Measurements from ENCODE around the gene LHFPL3.
"Not testable (repeated sequence)": the region's sequence is repeated elsewhere in the genome, so short reads cannot be mapped to it uniquely, and the experiment has no call there.

The LHFPL3 gene

DNA sequence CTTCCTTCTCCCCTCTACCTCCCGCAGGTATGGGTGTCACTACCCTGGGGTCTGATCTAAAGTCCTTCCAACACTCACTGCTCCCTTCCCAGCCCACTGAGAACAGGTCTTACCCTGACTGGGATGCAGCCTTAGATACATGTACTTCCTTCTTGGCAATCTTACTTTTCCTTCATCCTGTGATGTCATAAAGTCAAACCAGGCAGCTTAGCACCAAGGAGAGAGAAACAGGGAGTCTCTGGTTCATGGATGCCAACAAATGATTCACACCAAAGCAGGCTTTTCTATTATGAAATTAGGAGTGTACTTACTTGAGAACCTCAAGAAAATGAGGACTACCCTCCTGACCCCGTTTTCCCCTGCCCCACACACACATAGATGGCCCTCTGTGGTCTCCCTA, 574.6 kb downstream of the LHFPL3 start:
- no peak for DNase-seq

DNA sequence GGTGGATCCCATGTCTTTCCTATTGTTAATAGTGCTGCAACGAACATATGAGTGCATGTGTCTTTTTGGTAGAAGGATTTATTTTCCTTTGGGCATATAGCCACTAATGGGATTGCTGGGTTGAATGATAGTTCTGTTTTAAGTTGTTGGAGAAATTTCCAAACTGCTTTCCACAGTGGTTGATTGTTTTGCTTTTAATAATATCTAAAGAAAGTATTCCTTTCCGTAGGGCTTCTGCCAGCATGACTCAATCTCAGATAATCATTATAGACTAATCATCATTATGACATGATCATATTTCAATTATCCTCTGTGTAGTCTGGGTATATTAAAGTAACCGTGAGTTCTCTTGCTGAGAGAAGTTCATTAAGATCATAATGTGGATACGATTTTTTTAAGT, 575.4 kb downstream of the LHFPL3 start:
- DNase-seq: no peak

DNA sequence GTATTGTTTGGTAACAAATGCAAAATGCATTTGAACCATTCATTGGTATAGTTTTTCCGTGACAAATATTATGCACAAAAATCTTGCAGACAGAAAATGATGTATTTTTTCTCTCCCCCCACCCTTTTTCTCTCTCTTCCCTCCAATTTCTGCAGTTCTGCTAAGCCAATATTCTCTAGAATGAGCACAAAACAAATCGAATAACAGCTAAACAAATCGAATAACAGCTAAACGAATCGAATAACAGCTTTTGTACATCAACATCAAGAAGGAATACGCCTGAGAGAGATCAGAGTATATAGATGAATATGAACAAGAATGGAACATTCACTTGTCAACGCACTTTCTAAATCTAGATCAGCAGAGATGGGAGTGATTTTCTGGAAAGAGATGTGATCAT, 577.6 kb downstream of the LHFPL3 start:
- DNase-seq: no peak

DNA sequence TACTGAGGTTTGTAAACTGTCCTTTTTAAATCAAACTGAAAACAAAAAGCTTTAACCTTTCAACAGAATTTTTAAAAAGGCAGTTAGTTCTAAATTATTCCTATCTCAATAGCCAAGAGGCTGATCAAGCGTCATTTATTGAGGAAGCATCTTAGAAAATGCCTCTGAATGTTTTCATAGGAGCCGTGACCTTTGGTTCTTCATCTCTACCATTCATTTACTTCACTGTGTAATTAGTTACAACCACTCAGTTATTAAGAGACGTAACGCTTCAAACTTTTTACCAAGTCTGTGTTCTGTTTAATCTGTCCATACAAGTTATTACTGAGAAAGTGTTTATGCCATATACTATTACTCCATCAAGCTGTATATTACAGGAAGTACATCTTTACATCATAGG, 578.2 kb downstream of the LHFPL3 start:
- DNase-seq: no peak

DNA sequence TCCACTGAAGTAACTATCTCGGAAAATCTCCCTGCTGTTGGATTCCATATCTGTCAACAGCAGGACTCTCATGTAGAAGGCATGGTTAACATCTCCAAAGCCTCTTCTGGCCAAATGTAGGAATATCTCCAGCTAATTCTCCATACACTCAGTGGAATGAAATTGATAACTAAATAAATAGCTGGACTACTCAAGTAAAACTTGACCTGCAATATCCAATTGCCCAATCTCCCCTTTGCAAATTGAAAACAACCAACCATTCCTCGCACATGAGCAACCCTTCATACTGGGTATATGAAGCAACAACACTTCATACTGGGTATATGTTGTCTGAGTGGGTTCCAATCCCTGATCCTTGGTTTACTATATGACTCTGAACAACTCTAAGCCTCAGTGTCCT, 580.2 kb downstream of the LHFPL3 start:
- no peak for DNase-seq

DNA sequence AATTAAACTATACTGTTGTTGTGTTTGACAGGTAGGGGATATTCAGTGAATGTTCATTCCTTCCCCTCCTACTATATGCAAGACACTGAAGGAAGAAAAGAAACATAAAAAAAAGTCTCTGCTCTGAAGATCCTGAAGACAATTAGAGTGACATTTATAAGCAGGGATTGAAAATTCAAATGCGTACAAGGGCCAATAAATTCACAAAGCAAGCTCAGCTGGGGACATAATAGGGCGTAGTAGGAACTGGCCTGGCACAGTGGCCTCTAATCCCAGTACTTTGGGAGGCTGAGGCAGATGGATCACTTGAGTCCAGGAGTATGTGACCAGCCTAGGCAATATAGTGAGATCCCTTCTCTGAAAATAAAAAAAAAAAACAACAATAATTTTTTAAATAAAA, 580.7 kb downstream of the LHFPL3 start:
- DNase-seq: no peak

DNA sequence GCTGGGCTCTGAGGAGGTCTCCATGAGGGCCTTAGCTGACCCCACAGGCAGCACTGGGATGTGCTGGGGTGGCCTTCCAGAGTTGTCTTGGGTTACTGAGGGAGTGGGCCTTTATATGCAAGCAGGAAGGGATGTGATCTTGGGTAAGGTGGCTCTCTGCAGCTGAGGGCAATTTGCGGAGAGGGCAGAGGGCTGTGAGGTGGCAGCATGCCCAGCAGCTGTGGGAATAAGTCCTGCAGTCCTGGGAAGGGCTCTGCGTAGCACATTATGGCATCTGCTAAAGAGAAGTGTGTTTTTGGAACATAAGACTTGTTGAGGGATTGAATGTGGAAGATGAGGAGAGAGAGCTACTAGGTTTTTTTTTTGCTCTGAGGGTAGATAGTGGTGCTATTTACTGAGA, 586.0 kb downstream of the LHFPL3 start:
- DNase-seq: no peak

DNA sequence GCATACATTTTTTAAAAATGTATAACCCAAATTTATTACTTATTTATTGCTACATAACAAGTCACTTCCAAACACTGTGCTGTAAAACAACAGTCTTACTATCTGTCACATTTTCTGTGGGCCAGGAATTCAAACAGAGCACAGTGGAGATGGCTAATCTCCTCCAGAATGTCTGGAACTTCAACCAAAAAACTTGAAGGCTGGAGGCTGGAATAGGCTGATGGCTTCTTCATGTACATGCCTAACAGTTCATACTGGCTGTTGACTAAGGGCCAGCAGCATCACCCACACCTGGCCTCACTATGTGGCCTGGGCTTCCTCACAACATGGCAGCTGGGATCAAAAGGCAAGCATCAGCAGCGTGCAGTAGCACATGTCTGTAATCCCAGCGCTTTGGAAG, 593.2 kb downstream of the LHFPL3 start:
- no peak for DNase-seq

DNA sequence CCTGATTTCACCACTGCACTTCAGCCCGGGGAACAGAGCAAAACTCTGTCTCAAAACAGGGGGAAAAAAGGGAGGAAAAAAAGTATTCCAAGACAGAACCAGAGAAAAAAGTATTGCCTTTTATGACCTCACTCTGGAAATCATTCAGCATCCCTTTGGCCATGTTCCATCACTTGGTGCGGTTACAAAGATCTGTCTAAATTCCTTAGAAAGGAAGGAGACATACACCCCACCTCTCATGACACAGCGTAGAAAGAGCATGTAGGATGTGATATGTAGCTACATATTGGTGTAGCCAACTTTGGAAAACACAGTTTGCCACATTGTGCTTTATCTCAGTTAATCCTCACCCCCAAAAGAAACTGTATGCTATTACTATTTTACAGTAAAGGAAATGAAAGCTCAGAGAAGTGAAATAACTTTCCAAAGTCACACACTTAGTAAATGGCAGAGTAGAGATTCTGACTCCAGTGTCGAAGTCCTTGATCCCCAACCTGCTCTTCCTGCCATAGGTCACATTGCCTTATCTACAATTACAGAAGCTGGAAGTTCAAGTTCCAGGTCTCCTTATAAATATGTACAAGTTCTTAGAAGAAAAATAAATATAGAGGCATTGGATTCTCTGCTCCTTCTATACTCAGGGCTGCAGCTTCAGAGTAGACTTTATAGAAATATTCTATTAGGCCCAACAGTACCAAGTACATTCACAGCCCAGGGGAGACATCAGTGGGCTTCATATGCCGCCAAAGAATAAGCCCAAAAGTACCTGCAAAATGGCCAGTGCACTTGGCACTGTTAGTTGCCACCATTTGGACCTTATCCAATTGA, 594.0 kb downstream of the LHFPL3 start:
- no peak for DNase-seq

DNA sequence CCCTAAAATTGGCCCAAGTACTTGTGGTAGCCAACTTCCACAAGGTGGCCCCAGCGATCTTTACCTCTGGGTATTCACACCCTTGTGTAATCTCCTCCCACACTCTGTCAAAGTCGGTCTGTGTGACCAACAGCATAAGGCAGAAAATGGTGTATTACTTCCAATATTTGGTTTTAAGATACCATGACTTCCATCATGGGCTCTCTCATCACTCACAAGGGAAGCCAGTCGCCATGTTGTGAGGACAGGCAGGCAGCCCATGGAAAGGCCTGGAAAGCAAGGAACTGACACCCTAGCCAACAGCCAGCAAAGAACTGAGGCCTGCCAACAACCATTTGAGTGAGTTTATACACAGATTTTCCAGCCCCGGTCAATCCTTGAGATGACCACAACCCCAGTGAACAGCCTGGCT, 594.6 kb downstream of the LHFPL3 start:
- DNase-seq: peak; percentile 93 to 94

DNA sequence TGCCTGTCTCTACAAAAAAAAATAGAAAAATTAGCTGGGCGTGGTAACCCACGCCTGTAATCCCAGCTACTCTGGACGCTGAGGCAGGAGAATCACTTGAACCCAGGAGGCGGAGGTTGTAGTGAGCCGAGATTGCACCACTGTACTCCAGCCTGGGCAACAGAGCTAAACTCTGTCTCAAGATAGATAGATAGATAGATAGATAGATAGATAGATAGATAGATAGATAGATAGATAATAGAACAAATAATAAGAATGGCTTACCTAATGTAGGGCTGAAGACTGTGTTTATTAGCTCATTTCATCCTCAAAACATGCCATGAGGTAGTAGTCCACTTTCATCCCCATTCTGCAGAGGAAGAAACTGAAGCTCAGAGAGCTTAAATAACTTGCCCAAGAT, 597.8 kb downstream of the LHFPL3 start:
- not testable (repeated sequence) for DNase-seq

DNA sequence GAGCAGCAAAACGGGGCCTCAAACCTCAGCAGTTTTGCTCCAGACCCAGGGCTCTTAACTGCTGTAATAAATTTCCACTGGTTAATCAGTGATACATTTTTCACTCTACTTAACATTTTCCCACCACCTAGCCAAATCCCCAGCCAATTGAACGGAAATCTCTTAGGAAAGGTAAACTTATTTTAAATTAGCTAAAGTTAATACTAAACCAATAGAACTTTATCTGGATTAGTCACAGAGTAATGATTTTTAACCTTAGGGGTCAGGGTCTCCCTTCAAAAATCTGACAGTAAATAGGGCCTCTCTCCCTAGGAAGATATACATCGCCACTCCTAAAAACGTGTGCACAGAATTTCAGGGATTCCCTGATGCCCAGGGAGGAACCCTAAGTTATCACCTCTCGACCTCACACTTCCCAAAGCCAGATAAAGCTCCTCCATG, 598.2 kb downstream of the LHFPL3 start:
- DNase-seq: no peak

DNA sequence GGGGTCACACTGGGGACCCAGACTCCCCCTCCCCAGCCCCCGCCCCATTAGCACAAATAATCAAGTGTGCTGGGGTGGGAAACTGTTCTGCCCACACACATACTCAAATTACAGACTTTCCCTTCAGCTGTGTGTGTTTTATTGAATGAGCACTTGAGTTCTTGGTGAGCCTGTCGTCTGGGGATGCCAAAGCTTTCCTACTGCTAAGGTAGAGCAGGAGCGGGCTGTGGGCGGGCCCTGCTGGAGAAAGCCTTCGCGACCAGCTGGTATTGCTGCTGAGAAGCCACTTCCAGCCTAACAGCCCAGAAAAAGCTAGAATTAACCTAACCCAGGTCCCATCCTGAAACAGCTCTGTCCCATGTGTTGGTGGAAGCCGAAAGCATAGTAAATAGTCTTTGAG, 598.7 kb downstream of the LHFPL3 start:
- no peak for DNase-seq

DNA sequence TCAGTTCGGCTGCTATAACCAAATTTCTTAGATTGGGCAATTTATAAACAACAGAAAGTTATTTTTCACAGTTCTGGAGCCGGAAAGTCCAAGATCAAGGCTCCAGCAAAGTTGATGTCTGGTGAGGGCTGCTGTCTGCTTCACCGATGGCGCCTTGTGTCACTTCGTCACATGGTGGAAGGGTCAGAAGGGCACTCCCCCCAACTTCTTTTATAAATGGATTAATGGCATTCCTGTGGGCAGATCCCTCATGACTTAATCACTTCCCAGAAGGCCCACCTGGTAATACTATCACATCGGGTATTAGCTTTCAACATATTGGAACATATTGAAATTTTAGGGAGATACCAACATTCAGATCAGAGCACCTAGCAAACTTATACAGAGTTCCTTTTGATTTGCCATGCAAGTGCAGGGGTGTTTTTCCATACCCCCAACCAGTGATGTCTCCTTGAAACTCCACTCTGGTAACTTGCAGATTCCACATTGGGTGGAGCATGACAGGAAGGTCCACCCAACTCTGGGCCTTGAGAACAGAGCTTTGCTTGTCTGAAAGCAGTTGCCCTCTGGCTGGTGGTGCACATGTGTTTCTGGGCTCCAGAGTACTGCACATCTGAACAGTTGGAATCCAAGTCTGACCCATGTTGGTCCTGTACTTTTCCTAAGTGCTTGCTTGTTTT, 600.5 kb downstream of the LHFPL3 start:
- no peak for DNase-seq

DNA sequence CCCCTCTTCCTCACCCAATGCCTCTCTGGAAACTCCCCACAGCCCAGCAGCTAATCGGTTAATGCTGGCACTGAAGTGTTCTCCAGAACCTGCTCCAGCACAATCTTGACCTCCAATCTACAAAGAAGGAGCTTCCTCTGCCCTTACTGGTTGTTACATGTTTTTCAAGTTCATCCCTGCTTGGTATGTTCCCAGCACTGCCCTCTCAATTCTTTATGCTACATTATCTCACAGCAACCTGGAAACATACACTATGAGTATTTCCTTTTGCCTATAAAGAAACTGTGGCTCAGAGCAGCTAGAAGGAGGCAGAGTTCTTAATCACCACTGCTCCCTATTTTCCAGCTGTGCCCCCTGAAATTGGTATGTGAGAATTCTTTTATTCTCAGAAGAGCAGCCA, 601.5 kb downstream of the LHFPL3 start:
- no peak for DNase-seq

DNA sequence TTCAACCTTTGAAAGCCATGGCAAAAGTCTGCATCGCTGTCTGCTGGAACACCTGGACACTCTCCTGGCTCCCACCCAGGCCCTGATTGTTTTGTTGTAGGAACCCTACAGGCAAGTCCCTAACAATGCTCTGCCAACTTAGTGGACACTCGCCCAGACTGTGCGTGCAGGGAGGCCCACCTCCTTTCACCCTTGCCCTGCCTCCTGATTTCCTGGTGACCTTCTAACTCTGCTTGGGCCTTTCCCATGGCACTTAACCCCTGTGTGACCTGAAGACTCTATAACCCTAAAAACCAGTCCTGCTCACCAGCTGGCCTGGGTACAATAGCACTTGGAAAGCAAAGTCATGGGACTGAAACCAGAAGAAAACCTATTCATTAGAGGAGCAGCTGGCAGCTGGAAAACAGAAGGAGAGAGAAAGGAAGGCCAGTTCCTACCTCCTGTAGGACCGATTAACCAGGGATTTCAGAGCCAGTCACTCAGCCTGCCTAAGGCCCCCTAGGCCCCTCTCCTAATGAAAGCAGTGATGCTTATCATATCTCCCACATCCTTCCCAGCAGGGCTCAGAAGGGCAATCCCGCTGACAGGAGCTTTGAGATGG, 602.9 kb downstream of the LHFPL3 start:
- no peak for DNase-seq

DNA sequence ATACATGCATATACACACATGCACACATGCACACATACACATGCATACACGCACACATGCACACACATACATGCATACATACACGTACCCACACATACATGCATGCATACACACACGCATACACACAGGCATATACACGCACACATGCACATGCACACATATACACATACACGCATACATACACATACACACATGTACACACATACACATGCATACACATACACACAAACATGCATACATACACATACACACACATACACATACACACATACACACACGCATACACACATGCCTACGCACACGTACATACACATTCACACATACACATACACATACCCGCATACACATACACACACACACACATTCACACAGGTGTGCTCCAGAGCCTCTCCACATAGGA, 604.6 kb downstream of the LHFPL3 start:
- no peak for DNase-seq

DNA sequence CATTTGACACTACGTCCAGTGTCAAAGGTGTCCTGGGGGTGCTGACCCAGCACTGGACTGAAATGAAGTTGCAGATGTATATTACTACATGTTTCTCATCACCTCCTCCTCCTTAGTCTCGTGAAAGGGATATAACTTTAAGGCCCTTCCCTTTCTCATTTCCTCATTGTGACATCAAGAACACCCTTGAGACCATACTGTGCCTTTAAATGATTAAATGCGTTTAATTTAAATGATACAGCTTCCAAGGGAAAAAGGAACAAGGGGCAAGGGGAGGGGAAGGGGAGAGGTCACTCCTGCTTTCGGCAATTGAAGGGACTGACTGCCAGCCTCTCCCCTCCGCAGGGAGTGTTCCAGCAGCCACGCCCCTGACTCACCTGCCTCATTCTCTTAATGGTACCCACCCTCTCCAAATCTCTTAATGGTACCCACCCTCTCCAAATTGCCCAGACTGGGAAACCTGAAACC, 605.2 kb downstream of the LHFPL3 start:
- DNase-seq: peak; percentile 50 to 69

DNA sequence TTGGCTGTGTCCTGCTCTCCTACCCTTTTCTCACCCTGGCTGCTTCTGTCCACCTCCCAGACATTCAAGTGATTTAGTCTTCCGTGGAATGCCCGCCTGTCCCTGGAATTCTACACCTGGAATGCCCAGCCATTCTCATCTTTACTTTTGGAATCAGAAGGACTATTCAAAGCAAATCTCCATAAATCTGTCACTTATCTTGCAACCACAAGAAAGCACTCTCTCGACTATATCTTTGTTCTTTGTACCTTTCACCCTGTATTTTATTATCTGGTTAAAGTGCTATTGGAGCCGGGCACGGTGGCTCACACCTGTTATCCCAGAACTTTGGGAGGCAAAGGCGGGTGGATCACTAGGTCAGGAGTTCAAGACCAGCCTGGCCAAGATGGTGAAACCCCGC, 606.3 kb downstream of the LHFPL3 start:
- DNase-seq: no peak

DNA sequence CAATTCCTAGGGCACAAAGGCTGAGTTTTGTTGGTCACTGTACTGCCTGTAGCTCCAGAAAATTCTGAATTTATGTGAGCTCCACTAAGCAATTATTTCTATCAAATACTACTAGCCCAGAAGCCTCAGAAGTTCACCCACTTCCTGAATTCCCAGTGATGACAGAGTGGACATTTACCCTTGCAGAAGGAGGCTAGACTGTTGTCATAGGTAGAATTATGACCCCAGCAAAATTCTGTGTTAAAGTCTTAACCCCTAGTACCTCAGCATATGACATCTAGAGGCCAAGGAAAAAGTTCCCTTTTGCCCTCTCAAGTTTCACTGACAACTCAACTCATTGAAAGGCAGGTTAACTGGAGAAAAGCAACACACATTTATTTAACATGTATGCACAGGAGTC, 606.9 kb downstream of the LHFPL3 start:
- DNase-seq: no peak

DNA sequence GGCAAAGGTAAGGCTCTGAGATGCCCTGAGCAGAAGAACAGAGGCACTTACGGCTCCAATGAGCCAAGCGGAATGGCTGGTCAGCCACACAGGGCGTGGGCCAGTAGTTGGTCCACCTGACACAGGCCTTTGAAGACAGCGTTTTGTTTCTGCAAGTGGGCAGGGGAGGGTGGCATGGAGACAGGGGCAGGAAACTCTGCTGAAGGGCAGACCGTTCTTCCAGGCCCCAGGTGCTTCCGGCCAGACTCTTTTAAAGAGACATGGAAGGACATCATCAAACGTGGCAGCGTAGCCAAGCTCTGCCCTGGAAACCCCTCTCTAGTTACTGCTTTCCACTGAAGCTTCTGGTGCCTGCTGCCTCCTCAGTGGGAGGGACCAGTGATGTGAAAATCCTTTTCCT, 608.1 kb downstream of the LHFPL3 start:
- DNase-seq: no peak

DNA sequence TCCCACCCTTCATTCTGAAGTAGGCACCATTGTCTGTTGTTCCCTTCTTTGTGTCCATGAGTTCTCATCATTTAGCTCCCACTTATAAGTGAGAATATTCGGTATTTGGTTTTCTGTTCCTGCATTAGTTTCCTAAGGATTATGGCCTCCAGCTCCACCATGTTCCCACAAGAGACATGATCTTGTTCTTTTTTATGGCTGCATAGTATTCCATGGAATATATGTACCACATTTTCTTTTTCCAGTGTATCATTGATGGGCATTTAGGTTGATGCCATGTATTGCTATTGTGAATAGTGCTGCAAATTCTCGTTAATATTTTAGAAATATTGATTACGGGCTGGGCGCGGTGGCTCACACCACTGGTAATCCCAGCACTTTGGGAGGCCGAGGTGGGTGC, 609.1 kb downstream of the LHFPL3 start:
- DNase-seq: not testable (repeated sequence)

DNA sequence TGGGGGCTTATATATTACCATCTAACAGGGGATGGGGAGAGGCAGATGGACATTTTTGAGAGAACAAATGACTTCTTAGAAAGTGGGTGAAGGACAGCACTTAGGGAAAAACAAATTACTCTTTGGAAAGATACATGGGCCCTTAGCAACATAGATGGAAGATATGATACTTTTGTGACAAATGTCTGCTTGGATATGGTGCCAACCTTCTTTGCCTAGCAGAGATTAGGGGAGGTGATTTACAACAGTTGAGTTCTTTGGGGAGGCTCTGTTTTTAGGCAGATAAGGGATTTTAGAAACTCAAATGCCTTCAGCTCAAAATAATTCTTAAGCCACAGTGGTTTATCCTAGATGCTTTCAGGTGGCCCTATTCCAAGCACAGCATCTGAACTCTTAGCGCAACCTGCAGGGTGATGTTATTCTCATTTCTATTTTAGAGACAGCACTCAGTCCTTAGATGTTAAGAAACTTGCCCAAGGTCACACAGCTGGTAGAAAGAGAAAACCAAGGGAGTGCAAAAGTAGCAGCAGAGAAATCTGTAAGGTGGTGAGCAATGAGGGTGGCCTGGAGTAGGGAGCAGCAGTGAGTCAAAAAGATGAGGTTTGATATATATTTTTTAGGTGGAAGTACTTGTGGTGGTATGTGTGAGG, 610.5 kb downstream of the LHFPL3 start:
- no peak for DNase-seq

All from inflammatory macrophage (primary cell).